GM12891 (cell line): ENCODE results near the gene SULT1C4.

Experiments used
- PAX5 ChIP-seq: IDR thresholded peaks from 2 replicates; pipeline ENCODE4 v1.6.1; 2011; ENCODE audit warnings: low read length, moderate library complexity, mild to moderate bottlenecking; ENCODE audit not compliant: insufficient read depth, severe bottlenecking
- POLR2A ChIP-seq: IDR thresholded peaks from 2 replicates; pipeline ENCODE4 v1.6.1; 2011; ENCODE audit warnings: low read depth, low read length, control low read depth
- POLR2AphosphoS5 ChIP-seq: IDR thresholded peaks from 2 replicates; pipeline ENCODE4 v1.6.1; 2011; ENCODE audit warnings: low read depth, low read length, control low read depth
- POU2F2 ChIP-seq: IDR thresholded peaks from 2 replicates; pipeline ENCODE4 v1.6.1; 2011; ENCODE audit warnings: low read depth, mild to moderate bottlenecking, control low read depth, low read length, moderate library complexity
- SPI1 ChIP-seq: IDR thresholded peaks from 2 replicates; pipeline ENCODE4 v1.6.1; 2011; ENCODE audit warnings: low read depth, low read length, control low read depth
- TAF1 ChIP-seq: IDR thresholded peaks from 2 replicates; pipeline ENCODE4 v1.6.1; 2011; ENCODE audit warnings: low read depth, low read length, control low read depth

DNA sequence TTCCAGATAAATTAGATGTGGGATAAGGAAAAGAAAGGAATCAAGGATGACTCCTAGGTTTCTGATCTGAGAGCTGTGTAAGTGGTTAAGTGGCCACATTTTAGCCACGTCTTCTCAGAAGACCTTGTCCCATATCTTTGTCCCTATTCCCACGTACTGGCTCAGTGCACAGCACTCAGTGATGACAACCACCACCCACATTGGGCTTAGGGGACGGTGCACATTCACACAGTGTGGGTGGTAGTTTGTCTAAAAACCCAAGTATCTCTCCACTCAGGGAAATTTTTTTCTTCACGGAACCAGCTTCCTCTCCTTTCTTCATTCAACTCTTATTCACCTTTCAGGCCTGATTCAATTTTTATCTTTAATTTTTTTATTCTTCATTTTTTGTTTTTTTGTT is 40.7 kb downstream of the SULT1C4 start:
- no peak for TF ChIP-seq POLR2AphosphoS5
- no peak for TF ChIP-seq POLR2A
- TF ChIP-seq SPI1, result no peak
- no peak for TF ChIP-seq PAX5
- TF ChIP-seq TAF1, result no peak
- no peak for TF ChIP-seq POU2F2
